DND-41 (cell line): ENCODE measurements around the gene DCAF10.

ENCODE experiments used
- EZH2 ChIP-seq: IDR thresholded peaks from 3 replicates; pipeline ENCODE4 v1.6.1; 2012; ENCODE audit warnings: borderline replicate concordance, low read depth, mild to moderate bottlenecking, moderate library complexity, low read length, inconsistent platforms; ENCODE audit not compliant: severe bottlenecking
- TF ChIP-seq, protein P1 (sequence below): IDR thresholded peaks from 2 replicates; pipeline ENCODE4 v1.5.1; 2012; ENCODE audit warnings: borderline replicate concordance, low read length, moderate library complexity, mild to moderate bottlenecking; ENCODE audit not compliant: poor library complexity, severe bottlenecking; ENCODE audit errors: extremely low read depth

DNA sequence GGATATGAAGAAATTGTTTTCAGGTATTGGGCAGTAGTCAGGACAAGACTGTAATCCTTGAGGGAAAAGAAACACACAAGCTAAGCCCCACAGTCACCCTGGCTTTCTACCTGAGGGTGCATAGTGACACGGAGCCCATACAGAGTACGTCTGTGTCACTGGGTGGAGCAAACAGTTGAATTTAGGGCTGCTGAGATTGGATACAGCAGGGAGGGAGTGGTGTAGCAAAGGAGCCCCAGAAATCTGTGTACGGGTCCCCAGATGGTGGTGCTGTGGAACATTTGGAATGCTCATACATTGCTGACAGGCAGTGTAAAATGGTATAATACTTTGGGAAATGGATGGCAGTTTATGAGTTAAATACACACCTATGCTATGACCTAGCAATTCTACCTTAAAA is 41.9 kb upstream of the DCAF10 start:
- TF ChIP-seq, protein P1, sequence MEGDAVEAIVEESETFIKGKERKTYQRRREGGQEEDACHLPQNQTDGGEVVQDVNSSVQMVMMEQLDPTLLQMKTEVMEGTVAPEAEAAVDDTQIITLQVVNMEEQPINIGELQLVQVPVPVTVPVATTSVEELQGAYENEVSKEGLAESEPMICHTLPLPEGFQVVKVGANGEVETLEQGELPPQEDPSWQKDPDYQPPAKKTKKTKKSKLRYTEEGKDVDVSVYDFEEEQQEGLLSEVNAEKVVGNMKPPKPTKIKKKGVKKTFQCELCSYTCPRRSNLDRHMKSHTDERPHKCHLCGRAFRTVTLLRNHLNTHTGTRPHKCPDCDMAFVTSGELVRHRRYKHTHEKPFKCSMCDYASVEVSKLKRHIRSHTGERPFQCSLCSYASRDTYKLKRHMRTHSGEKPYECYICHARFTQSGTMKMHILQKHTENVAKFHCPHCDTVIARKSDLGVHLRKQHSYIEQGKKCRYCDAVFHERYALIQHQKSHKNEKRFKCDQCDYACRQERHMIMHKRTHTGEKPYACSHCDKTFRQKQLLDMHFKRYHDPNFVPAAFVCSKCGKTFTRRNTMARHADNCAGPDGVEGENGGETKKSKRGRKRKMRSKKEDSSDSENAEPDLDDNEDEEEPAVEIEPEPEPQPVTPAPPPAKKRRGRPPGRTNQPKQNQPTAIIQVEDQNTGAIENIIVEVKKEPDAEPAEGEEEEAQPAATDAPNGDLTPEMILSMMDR: no peak
- no peak for TF ChIP-seq EZH2
